ENCODE measurements around the gene SPEF2.
"Not testable (repeated sequence)": the region's sequence is repeated elsewhere in the genome, so short reads cannot be mapped to it uniquely, and the experiment has no call there.

SPEF2 gene

GRCh38 chr5:35660451-35660850 is 42.8 kb downstream of the SPEF2 start:
- no peak for DNase-seq

- peak; percentile 52 for DNase-seq
Measured at GRCh38 chr5:35664584-35664983, 46.9 kb downstream of the SPEF2 start.

GRCh38 chr5:35665096-35665495 is 47.4 kb downstream of the SPEF2 start:
- DNase-seq: peak; percentile 95

GRCh38 chr5:35668319-35668718 is 50.7 kb downstream of the SPEF2 start:
- DNase-seq: no peak

- DNase-seq: no peak
Measured at GRCh38 chr5:35668794-35669193, 51.1 kb downstream of the SPEF2 start.

- DNase-seq: no peak
Measured at GRCh38 chr5:35671541-35672295, 54.1 kb downstream of the SPEF2 start.

GRCh38 chr5:35672296-35672655 is 54.6 kb downstream of the SPEF2 start:
- not testable (repeated sequence) for DNase-seq

- DNase-seq: no peak
Measured at GRCh38 chr5:35672995-35673394, 55.3 kb downstream of the SPEF2 start.

GRCh38 chr5:35674049-35674448 is 56.4 kb downstream of the SPEF2 start:
- DNase-seq: no peak

GRCh38 chr5:35675392-35675791 is 57.7 kb downstream of the SPEF2 start:
- no peak for DNase-seq

GRCh38 chr5:35677878-35678277 is 60.2 kb downstream of the SPEF2 start:
- DNase-seq: no peak

GRCh38 chr5:35678661-35679060 is 61.0 kb downstream of the SPEF2 start:
- no peak for DNase-seq

GRCh38 chr5:35679357-35679756 is 61.7 kb downstream of the SPEF2 start:
- DNase-seq: no peak

- DNase-seq: no peak
Measured at GRCh38 chr5:35681911-35682310, 64.2 kb downstream of the SPEF2 start.

GRCh38 chr5:35683466-35683865 is 65.8 kb downstream of the SPEF2 start:
- no peak for DNase-seq

- no peak for DNase-seq
Measured at GRCh38 chr5:35685161-35685560, 67.5 kb downstream of the SPEF2 start.

GRCh38 chr5:35687961-35688360 is 70.3 kb downstream of the SPEF2 start:
- DNase-seq: no peak

GRCh38 chr5:35694481-35694880 is 76.8 kb downstream of the SPEF2 start:
- DNase-seq: no peak

- DNase-seq: no peak
Measured at GRCh38 chr5:35698047-35698808, 80.6 kb downstream of the SPEF2 start.

- DNase-seq: no peak
Measured at GRCh38 chr5:35707659-35708058, 90.0 kb downstream of the SPEF2 start.

GRCh38 chr5:35709688-35710087 is 92.0 kb downstream of the SPEF2 start:
- DNase-seq: no peak

- DNase-seq: no peak
Measured at GRCh38 chr5:35717718-35718117, 100.1 kb downstream of the SPEF2 start.

GRCh38 chr5:35735718-35736117 is 118.1 kb downstream of the SPEF2 start:
- DNase-seq: no peak

- no peak for DNase-seq
Measured at GRCh38 chr5:35736280-35736679, 118.6 kb downstream of the SPEF2 start.

Measured in GF-D8 (cell line).